HG03135 (cell line): ENCODE data around the gene AUP1.
A peak's percentile ranks its signal among the peaks of the same experiment; 100 is the strongest.

Experiments used
- ATAC-seq: cut with Tn5 transposase; IDR thresholded peaks from one replicate; pipeline ENCODE4 v1.9.1; 2021; ENCODE audit warnings: mild to moderate bottlenecking, moderate library complexity; ENCODE audit not compliant: unreplicated experiment

Gene AUP1

GRCh38 chr2:74558284-74559230 lies 29.1 kb upstream of the AUP1 start:
- no peak for ATAC-seq

- ATAC-seq = no peak
Measured at GRCh38 chr2:74556831-74557370, 27.4 kb upstream of the AUP1 start.

DNA sequence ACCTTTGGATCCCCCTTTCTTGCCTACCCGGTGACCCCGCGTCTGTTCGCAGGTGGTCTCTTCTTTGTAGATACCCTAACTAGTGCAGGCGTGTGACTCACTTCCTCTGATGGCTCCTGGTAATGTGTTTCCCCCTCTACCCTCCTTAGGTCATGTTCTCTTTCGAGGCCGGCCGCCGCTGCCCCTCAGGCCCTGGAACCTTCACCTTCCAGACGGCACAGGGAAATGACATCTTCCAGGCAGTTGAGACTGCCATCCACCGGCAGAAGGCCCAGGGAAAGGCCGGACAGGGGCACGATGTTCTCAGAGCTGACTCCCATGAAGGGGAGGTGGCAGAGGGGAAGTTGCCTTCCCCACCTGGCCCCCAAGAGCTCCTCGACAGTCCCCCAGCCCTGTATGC lies 26.7 kb upstream of the AUP1 start:
- no peak for ATAC-seq

GRCh38 chr2:74555610-74556103 lies 26.2 kb upstream of the AUP1 start:
- no peak for ATAC-seq

DNA sequence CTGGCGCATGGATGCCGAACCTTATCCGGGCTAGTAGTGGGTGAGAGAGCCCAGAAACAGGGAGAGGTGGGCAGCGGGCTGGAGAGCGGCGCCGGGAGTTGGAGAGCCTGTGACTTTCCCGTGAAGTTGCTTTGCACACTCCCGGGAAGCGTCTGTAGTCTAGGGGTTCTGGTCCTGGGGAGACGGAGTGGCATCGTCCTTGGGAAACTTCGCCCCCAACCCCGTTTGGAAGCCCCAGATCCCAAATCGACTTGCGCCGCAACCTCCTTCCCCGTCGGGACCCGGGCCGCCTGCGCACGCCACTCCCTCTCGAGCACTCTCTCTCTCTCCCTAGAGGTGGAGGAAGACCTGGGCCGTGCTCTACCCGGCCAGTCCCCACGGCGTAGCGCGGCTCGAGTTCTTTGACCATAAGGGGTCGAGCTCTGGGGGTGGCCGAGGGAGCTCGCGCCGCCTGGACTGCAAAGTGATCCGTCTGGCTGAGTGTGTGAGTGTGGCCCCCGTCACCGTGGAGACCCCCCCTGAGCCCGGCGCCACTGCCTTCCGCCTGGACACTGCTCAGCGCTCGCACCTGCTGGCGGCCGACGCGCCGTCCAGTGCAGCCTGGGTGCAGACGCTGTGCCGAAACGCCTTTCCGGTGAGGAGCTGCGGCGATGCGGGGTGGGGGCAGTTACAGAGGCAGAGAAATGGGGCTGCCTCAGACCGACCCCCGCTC lies 25.5 kb upstream of the AUP1 start:
- ATAC-seq = peak; percentile 58

DNA sequence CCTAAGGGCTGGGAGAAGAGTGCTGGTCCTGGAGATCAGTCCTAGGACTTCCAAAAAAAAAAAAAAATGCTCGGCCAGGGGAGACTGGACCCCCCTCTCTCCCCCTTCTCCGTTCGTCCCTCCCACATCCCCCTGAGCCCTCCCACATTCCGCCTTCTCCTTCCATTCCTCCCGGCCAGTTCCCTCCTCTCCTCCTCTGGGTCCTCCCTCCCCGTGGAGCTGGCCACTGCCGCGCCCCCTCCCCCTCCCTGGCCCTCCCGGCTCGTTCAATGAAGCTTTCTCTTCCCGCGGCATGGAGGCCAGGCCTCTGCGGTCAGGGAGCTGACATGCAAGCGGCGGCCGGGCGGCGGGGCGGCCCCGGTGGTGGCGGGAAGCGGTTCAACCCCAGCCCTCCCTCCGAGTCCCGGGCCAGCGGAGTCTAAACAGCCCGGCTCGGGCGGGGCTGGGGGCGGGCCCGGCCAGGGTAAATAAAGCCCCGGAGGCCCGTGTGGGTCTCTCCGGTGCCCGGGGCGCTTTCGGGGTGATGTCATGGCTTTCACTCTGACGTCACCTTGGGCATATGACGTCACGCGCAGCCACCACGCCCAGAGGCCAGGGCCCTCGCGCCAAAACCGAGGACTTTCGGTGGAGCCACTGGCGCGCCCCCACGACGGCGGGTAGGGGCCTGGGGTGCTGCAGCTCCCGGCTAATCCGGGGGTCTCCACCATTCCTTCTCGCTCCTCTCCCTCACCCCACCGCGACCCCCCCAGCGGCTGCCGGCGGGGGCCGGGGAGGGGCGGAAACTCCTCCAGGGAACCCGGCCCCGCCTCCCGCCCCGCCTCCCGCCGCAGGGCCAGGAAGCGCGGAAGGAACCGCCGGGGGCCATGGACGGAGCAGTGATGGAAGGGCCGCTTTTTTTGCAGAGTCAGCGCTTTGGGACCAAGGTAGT lies 24.6 kb upstream of the AUP1 start, which contains the start of the genes DOK1 and LOXL3:
DOK1 (plus strand) TSS at position 829 of the 928 bp plus-strand sequence; CDS start at position 864, 35 bp downstream.
LOXL3 (minus strand) TSS at position 51 of the 928 bp plus-strand sequence. CDS start 1,308 bp downstream, outside the sequence.
- peak; percentile 57 for ATAC-seq

- no peak for ATAC-seq
Measured at GRCh38 chr2:74552914-74553811, 23.7 kb upstream of the AUP1 start.

GRCh38 chr2:74551942-74552913 lies 22.7 kb upstream of the AUP1 start:
- no peak for ATAC-seq

DNA sequence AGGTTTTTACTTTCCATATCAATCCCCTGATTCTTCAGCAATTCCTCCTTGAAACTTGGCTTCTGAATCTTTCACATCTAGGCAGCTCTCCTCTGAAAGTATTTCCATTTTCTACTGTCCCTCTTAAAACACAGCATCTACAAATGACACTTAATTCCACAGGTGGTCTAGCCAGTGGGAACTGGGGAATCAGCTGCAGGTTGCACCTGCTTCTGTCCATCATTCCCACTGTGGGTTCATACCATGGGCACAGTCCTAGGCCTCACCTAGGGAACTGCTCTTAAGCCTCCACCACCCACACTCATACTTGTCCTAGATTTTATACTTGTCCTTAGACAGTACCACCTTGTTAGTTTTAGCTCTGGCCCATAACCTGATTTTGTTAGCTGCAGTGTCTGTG lies 22.0 kb upstream of the AUP1 start:
- no peak for ATAC-seq

DNA sequence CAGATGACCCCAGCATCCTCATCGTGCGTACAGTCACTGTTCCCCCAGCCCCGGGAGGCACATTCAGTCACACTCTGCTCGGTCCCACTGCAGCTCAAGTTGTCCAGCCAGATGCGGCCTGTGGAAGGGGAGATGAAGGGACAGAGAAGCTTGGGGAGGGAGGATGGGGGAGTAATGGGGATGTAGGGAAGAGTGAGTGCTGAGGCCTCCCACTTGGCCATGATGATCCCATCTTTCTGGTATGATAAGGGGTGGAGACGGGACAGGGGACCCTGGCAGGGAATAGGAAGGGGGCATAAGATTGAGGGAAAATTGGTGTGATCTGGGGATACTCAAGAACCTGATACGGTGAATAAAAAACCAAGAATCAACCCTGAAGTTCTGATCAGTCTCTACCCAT lies 20.7 kb upstream of the AUP1 start:
- no peak for ATAC-seq

- no peak for ATAC-seq
Measured at GRCh38 chr2:74548900-74549826, 19.7 kb upstream of the AUP1 start.

DNA sequence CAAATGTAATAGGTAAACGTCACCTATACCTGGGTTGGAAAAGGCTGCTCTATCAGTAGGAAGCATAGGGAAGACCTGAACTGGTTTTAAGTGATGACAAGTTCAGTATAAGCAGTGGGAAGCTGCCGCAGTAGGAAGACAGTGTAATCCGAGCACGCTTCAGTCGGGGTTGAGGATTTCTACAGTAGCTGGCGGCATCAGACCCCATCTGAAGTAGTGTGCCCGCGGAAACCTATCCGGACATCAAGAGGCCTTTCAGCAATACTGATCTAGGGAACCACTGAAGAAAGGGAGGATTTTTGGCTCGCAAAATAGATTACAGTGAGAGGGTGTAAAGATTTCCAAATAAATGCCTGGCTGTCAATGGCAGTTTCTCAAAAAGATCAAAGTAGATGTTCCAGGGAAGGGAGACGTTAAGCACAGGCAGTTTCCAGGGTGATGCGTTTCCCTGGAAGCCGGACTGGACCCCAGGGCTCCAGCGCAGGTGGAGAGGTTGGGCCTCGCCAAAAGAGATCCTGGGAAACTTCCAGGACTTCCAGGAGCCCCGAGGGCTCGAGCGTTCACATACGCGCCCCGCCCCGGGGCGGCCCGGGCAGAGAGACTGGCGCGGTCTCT lies 18.9 kb upstream of the AUP1 start:
- no peak for ATAC-seq

DNA sequence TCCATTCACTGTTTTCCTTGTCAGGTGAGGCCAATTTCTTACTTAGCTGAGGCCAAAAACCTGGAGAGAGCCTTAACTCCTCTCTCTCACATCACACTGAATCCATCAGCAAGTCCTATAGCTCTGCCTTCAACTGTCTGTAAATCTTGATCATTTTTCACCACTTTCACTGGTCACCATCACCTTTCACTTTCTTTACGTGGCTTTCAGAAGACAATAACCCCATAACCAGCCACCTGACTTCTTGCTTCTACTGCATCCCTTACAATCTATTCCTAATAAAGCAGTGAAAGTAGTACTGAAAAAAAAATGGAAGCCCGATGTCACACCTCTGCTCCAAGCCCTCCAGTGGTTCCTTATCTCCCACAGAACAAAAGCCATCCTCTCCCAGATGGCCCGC lies 16.5 kb upstream of the AUP1 start:
- no peak for ATAC-seq

DNA sequence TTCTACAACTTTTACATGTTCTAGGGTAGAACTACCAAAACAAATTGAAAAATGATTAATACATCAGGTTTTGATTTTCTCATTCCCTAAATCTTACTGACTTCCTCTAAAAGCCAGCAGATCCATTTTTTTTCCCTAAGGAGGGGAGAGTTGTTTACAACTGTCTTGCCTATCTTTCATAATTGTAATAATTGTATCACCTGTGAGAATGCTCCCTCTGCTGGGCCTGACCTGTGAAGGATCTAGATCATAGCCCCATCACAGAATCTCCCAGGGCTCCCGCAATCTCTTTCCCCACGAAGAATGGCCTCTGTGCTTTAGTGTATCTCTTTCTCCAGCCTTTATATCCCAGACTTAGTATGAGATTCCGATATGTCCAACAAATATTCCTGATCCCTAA lies 15.1 kb upstream of the AUP1 start:
- ATAC-seq = no peak

DNA sequence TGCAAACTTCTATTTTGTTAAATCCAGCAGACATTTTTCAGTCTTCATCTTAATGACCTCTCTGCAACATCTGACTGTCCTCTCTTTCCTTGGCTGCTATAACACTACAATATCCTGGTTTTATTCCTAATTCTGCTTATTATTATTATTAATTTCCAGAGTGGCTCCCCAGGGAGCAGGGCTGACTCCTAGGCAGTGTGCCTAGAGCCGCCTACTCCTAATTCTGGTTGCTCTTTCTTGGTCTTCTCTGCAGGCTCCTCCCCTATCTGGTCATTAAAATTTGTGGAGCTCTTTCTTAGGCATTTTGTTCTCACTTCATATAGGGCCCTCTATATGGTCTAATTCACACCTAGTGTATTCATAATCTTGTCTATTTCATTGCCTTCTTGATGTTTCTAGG lies 13.5 kb upstream of the AUP1 start:
- no peak for ATAC-seq

GRCh38 chr2:74540291-74540690 lies 10.8 kb upstream of the AUP1 start:
- no peak for ATAC-seq

DNA sequence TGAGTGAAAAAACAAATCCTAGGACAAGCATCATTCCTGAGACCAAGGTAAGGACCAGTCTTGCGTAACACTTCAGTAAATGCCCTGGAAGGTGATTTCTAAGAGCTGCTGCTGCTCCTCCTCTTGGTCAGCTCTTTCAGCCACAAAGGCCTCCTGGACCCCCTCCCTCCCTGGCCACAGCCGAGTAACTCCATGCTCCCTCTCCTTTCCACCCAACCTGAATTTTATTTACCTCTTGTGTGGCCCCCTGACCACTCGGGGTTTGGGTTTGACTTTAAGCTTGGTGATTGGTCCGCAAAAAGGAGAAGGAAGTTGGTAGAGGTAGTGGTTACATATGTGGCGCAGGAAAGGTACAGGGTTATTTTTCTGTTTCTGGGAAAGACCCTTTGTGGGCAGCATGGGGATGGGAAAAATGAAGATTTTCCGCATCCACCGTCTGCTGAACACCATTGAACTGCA lies 9.4 kb upstream of the AUP1 start:
- no peak for ATAC-seq
